ENCODE results near the gene HYI. TPM values are rescaled to one million over a fixed set of nuclear protein-coding genes. Genes with fewer than 3 reads are reported as not detected.

The HYI gene
- polyA plus RNA-seq, 1 experiment = 59.4 TPM

- DNase-seq (ENCODE audit: low read depth) = no peak
- no peak overlapping the region for H3K4me3 ChIP-seq (ENCODE audit: low read depth, low read length)
- H3K36me3 ChIP-seq (ENCODE audit: control insufficient read depth, insufficient read depth, low read length) = peaks cover 59% of the 10 kb centered on the region
- ChIA-PET CTCF (interaction anchor here (0.9 to 1.2 kb wide), 2 partner anchors 8 to 29 kb away, joined by 3 read pairs; no protein-coding TSS in a partner anchor), POLR2A (interaction anchor here (0.7 kb wide), 1 partner anchor 8 kb away, joined by 3 read pairs; no protein-coding TSS in a partner anchor)
- no peak for TF ChIP-seq CTCF (IDR thresholded peaks at IDR 0.05; ENCODE audit: insufficient read depth, low read depth, low read length)
- H3K27me3 ChIP-seq (ENCODE audit: control insufficient read depth, insufficient read depth, low read length) = no peaks in the 10 kb centered on the region
Observed at GRCh38 chr1:43444151-43444828, 9.4 kb downstream of the HYI start.

GRCh38 chr1:43443197-43443946, 10.4 kb downstream of the HYI start:
- DNase-seq (ENCODE audit: low read depth) = no peak
- POLR2A ChIA-PET = interaction anchor here (0.6 kb wide), 1 partner anchor 212 kb away, joined by 6 read pairs; no protein-coding TSS in a partner anchor
- Histone ChIP-seq H3K27me3 (ENCODE audit: control insufficient read depth, insufficient read depth, low read length) (no peaks in the 10 kb centered on the region), H3K4me3 (ENCODE audit: low read depth, low read length) (no peak overlapping the region), H3K36me3 (ENCODE audit: control insufficient read depth, insufficient read depth, low read length) (peaks cover 57% of the 10 kb centered on the region)
- CTCF ChIA-PET = no interaction called here
- TF ChIP-seq CTCF (IDR thresholded peaks at IDR 0.05; ENCODE audit: insufficient read depth, low read depth, low read length) = no peak

GRCh38 chr1:43442756-43443155, 11.0 kb downstream of the HYI start:
- Histone ChIP-seq H3K27me3 (ENCODE audit: control insufficient read depth, insufficient read depth, low read length) (no peaks in the 10 kb centered on the region), H3K4me3 (ENCODE audit: low read depth, low read length) (no peak overlapping the region), H3K36me3 (ENCODE audit: control insufficient read depth, insufficient read depth, low read length) (peaks cover 51% of the 10 kb centered on the region)
- DNase-seq (ENCODE audit: low read depth) = no peak
- no peak for TF ChIP-seq CTCF (IDR thresholded peaks at IDR 0.05; ENCODE audit: insufficient read depth, low read depth, low read length)
- CTCF ChIA-PET = no interaction called here
- POLR2A ChIA-PET = interaction anchor here (0.6 kb wide), 1 partner anchor 211 kb away, joined by 6 read pairs; no protein-coding TSS in a partner anchor

GRCh38 chr1:43441894-43442637, 11.7 kb downstream of the HYI start:
- peaks cover 50% of the 10 kb centered on the region for H3K36me3 ChIP-seq (ENCODE audit: control insufficient read depth, insufficient read depth, low read length)
- no peak for TF ChIP-seq CTCF (IDR thresholded peaks at IDR 0.05; ENCODE audit: insufficient read depth, low read depth, low read length)
- CTCF ChIA-PET = no interaction called here
- H3K4me3 ChIP-seq (ENCODE audit: low read depth, low read length) = no peak overlapping the region
- DNase-seq (ENCODE audit: low read depth) = no peak
- POLR2A ChIA-PET = no interaction called here
- H3K27me3 ChIP-seq (ENCODE audit: control insufficient read depth, insufficient read depth, low read length) = no peaks in the 10 kb centered on the region

Measured in BJ (cell line).